ENCODE results near the gene PCGF1. TPM values are rescaled to one million over a fixed set of nuclear protein-coding genes. Genes with fewer than 3 reads are reported as not detected.

Gene PCGF1
- total and polyA plus RNA-seq, 2 of the 4 experiments (the other 2 are of a cell fraction) = 23.4 to 31.4 TPM

DNA sequence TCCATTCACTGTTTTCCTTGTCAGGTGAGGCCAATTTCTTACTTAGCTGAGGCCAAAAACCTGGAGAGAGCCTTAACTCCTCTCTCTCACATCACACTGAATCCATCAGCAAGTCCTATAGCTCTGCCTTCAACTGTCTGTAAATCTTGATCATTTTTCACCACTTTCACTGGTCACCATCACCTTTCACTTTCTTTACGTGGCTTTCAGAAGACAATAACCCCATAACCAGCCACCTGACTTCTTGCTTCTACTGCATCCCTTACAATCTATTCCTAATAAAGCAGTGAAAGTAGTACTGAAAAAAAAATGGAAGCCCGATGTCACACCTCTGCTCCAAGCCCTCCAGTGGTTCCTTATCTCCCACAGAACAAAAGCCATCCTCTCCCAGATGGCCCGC is 38.5 kb upstream of the PCGF1 start:
- H3K27ac ChIP-seq (ENCODE audit: insufficient read depth, low read length) = no peak overlapping the region
- CTCF ChIA-PET = no interaction called here
- H4K91ac ChIP-seq (ENCODE audit: insufficient read depth, low read depth, low read length) = no peak overlapping the region
- H2BK20ac ChIP-seq (ENCODE audit: low read depth, low read length) = no peak overlapping the region
- WGBS, 2 experiments (ENCODE audit: extremely low coverage in 2 of 2, insufficient read length in 1 of 2) = 100% methylated on average over 1 of the region's 3 CpGs; no CpG with 5 or more reads in 1 of the 2 experiments
- H3K4me3 ChIP-seq (ENCODE audit: insufficient read depth, low read depth, low read length) = no peak overlapping the region
- H3K4ac ChIP-seq (ENCODE audit: low read depth, low read length) = no peak overlapping the region
- no peak overlapping the region for H2BK120ac ChIP-seq (ENCODE audit: low read depth, low read length)
- no peak overlapping the region for H3K9ac ChIP-seq (ENCODE audit: low read depth, low read length)
- POLR2A ChIA-PET (ENCODE audit: unreplicated experiment) = no interaction called here
- H4K20me1 ChIP-seq (ENCODE audit: insufficient read depth, low read length) = no peaks in the 10 kb centered on the region
- peaks cover 4% of the 10 kb centered on the region; the same call in 1 of the 2 replicates for H3K9me1 ChIP-seq (ENCODE audit: insufficient read depth, low read length)
- H3K56ac ChIP-seq (ENCODE audit: extremely low read depth, insufficient read depth, low read length) = no peak overlapping the region
- dilution Hi-C loops (cut with HindIII; ENCODE audit: low sequenced_read_pairs, unreplicated experiment) = no loop called here
- peaks cover 9% of the 10 kb centered on the region; the same call in 1 of the 2 replicates for H3K36me3 ChIP-seq (ENCODE audit: control insufficient read depth, insufficient read depth, low read length)
- BruUV-seq (replicated peaks) = no TSS peak
- intact Hi-C loops (cut with micrococcal nuclease) = no loop called here
- no peak overlapping the region for H3K18ac ChIP-seq (ENCODE audit: low read depth, low read length)
- ATAC-seq (ENCODE audit: low read depth) (no peak), DNase-seq (no peak)
- H4K8ac ChIP-seq (ENCODE audit: low read depth in 2 of 2, low read length in 2 of 2) = no peak overlapping the region
- no peak overlapping the region for H2AK9ac ChIP-seq (replicated peaks; ENCODE audit: low read depth, low read length, poor library complexity)
- H2BK5ac ChIP-seq (ENCODE audit: low read depth, low read length, poor library complexity, severe bottlenecking) = no peak overlapping the region
- H3K4me2 ChIP-seq (ENCODE audit: low read depth, low read length) = no peak overlapping the region
- no peaks in the 10 kb centered on the region for H3K27me3 ChIP-seq (ENCODE audit: control insufficient read depth, insufficient read depth, low read length)
- H2AK5ac ChIP-seq (ENCODE audit: low read depth, low read length) = no peak overlapping the region
- no peak overlapping the region for H3K14ac ChIP-seq (replicated peaks; ENCODE audit: low read depth, low read length)
- peaks cover 11% of the 10 kb centered on the region for H3K4me1 ChIP-seq (ENCODE audit: control insufficient read depth, insufficient read depth, low read length)
- H2BK15ac ChIP-seq (ENCODE audit: low read depth, low read length) = no peak overlapping the region
- no peak overlapping the region for H4K5ac ChIP-seq (ENCODE audit: low read depth, low read length)
- no peaks in the 10 kb centered on the region for H3K9me3 ChIP-seq (ENCODE audit: control insufficient read depth, insufficient read depth, low read length)
- H3K79me1 ChIP-seq (ENCODE audit: low read depth in 1 of 2, low read length in 2 of 2) = peaks cover 12 to 21% of the 10 kb centered on the region in 2 experiments; a peak in 3 of 4 replicates
- TF ChIP-seq RFX5 (IDR thresholded peaks at IDR 0.05; ENCODE audit: low read depth, low read length) = no peak
- TF ChIP-seq NFE2L2 (IDR thresholded peaks at IDR 0.05; ENCODE audit: low read depth, low read length) = no peak
- no peak for TF ChIP-seq BHLHE40 (IDR thresholded peaks at IDR 0.05; ENCODE audit: low read depth, low read length)
- no peak for TF ChIP-seq CEBPB (IDR thresholded peaks at IDR 0.05; ENCODE audit: low read depth, low read length)
- TF ChIP-seq POLR2A (IDR thresholded peaks at IDR 0.05; ENCODE audit: low read depth, low read length) = no peak
- no peak for TF ChIP-seq FOS (IDR thresholded peaks at IDR 0.05; ENCODE audit: low read depth, low read length)
- TF ChIP-seq MAFK (IDR thresholded peaks at IDR 0.05; ENCODE audit: low read depth, low read length) = no peak
- TF ChIP-seq MAZ (IDR thresholded peaks at IDR 0.05; ENCODE audit: borderline replicate concordance, low read depth, low read length) = no peak
- no peak for TF ChIP-seq RCOR1 (IDR thresholded peaks at IDR 0.05; ENCODE audit: insufficient replicate concordance, low read length)
- TF ChIP-seq, protein P1, sequence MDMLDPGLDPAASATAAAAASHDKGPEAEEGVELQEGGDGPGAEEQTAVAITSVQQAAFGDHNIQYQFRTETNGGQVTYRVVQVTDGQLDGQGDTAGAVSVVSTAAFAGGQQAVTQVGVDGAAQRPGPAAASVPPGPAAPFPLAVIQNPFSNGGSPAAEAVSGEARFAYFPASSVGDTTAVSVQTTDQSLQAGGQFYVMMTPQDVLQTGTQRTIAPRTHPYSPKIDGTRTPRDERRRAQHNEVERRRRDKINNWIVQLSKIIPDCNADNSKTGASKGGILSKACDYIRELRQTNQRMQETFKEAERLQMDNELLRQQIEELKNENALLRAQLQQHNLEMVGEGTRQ (IDR thresholded peaks at IDR 0.05; ENCODE audit: low read depth, low read length) = no peak
- TF ChIP-seq CHD1 (IDR thresholded peaks at IDR 0.05; ENCODE audit: low read depth, low read length) = no peak
- TF ChIP-seq RAD21 (IDR thresholded peaks at IDR 0.05; ENCODE audit: low read length) = no peak
- no peak for TF ChIP-seq SMC3 (IDR thresholded peaks at IDR 0.05; ENCODE audit: low read depth, low read length)
- TF ChIP-seq MXI1 (IDR thresholded peaks at IDR 0.05; ENCODE audit: borderline replicate concordance, low read depth, low read length) = no peak
- TF ChIP-seq, protein P2, sequence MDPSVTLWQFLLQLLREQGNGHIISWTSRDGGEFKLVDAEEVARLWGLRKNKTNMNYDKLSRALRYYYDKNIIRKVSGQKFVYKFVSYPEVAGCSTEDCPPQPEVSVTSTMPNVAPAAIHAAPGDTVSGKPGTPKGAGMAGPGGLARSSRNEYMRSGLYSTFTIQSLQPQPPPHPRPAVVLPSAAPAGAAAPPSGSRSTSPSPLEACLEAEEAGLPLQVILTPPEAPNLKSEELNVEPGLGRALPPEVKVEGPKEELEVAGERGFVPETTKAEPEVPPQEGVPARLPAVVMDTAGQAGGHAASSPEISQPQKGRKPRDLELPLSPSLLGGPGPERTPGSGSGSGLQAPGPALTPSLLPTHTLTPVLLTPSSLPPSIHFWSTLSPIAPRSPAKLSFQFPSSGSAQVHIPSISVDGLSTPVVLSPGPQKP (IDR thresholded peaks at IDR 0.05; ENCODE audit: borderline replicate concordance, low read depth, low read length) = no peak
- TF ChIP-seq, protein P3, sequence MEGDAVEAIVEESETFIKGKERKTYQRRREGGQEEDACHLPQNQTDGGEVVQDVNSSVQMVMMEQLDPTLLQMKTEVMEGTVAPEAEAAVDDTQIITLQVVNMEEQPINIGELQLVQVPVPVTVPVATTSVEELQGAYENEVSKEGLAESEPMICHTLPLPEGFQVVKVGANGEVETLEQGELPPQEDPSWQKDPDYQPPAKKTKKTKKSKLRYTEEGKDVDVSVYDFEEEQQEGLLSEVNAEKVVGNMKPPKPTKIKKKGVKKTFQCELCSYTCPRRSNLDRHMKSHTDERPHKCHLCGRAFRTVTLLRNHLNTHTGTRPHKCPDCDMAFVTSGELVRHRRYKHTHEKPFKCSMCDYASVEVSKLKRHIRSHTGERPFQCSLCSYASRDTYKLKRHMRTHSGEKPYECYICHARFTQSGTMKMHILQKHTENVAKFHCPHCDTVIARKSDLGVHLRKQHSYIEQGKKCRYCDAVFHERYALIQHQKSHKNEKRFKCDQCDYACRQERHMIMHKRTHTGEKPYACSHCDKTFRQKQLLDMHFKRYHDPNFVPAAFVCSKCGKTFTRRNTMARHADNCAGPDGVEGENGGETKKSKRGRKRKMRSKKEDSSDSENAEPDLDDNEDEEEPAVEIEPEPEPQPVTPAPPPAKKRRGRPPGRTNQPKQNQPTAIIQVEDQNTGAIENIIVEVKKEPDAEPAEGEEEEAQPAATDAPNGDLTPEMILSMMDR (conservative IDR thresholded peaks at IDR 0.05; ENCODE audit: low read depth, low read length) = no peak
- in situ Hi-C loops (cut with MboI; ENCODE audit: low sequenced_read_pairs) = no loop called here
- no peak overlapping the region for H3K23ac ChIP-seq (ENCODE audit: low read depth, low read length)
- no peak overlapping the region for H2AFZ ChIP-seq (replicated peaks; ENCODE audit: low read length, poor library complexity)
